Thyroid gland (tissue), 4 donors: Measurements from ENCODE around the gene GLIS1.

Source experiments
- POLR2A ChIP-seq, 2 donors: fragments of 450-650 bp; IDR thresholded peaks; one replicate each; pipeline ENCODE4 v1.6.1; 2017; ENCODE audit warnings: antibody characterized with exemption in 2 of 2, mild to moderate bottlenecking in 2 of 2, moderate library complexity in 1 of 2
- TF ChIP-seq, protein P1 (sequence below), 6 experiments: fragments of 200-600 bp in 3 of 6; fragments of 450-650 bp in 3 of 6; sonication (generic) in 3 of 6; IDR thresholded peaks; one replicate each; pipeline ENCODE4 v1.5.1; 2016 to 2019; ENCODE audit warnings: antibody characterized with exemption in 6 of 6, mild to moderate bottlenecking in 2 of 6, inconsistent platforms in 1 of 6, moderate library complexity in 1 of 6

DNA sequence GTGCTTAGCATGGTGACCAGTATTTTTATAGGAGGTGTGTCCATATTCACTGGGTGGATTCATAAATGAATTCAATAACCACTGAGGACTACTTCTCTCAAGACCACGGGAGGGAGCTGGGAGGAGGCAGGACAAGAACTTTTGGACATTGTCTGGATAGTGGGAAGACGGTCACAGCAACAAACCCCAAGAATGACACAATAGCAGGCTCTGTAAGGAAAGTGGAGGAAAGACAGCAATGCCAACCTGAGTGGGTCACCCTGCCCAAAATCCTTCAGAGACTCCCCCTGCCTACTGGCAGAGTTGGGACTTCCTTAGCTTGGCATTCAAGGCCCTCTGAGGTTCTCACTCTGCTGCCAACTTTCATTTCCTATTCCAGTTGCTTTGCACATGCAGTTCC lies 42.0 kb downstream of the GLIS1 start:
- TF ChIP-seq POLR2A (IDR thresholded peaks at IDR 0.05): no peak
- TF ChIP-seq, protein P1, sequence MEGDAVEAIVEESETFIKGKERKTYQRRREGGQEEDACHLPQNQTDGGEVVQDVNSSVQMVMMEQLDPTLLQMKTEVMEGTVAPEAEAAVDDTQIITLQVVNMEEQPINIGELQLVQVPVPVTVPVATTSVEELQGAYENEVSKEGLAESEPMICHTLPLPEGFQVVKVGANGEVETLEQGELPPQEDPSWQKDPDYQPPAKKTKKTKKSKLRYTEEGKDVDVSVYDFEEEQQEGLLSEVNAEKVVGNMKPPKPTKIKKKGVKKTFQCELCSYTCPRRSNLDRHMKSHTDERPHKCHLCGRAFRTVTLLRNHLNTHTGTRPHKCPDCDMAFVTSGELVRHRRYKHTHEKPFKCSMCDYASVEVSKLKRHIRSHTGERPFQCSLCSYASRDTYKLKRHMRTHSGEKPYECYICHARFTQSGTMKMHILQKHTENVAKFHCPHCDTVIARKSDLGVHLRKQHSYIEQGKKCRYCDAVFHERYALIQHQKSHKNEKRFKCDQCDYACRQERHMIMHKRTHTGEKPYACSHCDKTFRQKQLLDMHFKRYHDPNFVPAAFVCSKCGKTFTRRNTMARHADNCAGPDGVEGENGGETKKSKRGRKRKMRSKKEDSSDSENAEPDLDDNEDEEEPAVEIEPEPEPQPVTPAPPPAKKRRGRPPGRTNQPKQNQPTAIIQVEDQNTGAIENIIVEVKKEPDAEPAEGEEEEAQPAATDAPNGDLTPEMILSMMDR (IDR thresholded peaks at IDR 0.05): no peak
